GM19397 (cell line): ENCODE measurements around the gene LURAP1L.
"Not testable (repeated sequence)": the region's sequence is repeated elsewhere in the genome, so short reads cannot be mapped to it uniquely, and the experiment has no call there.

Experiments used
- ATAC-seq: cut with Tn5 transposase; IDR thresholded peaks from one replicate; pipeline ENCODE4 v1.9.1; 2021; ENCODE audit warnings: mild to moderate bottlenecking, moderate library complexity; ENCODE audit not compliant: unreplicated experiment

Gene LURAP1L

DNA sequence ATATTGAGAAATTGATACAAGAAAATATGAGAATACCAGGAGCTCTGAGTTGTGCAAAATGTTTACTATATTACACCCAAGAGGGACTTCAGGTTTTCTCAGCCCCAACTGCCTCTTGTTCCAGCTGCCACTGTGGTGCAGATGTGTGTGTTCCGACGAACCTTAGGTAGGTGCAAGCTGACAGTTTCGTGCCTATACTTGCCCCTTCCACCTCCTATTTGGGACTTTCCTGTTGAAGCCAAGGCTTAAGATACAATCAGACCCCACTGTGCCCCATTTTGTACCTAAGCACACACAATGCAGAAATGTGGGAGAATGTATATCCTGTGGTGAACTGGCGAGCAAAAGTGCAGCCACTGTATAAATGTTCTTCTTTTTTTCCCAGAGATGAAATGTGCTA lies 80.2 kb downstream of the LURAP1L start:
- no peak for ATAC-seq

DNA sequence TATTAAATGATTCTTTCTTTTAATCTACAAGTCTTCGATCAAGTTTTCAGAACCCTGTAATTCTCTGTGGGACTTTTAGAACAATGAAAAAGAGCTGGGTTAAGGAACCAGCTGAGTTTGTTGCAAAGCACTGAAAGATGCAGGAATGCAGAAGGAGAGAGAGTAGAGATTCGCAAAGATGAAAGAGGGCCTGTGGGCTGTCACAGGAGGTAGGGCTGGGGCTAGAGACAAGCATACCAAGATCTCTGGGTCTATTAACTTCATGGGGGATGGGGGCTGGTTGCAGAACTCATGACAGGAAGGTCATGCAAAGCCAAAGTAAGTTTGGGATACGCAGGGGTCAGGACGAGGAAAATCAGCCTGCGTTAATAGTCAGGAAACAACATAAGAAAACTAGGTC lies 81.8 kb downstream of the LURAP1L start:
- no peak for ATAC-seq

DNA sequence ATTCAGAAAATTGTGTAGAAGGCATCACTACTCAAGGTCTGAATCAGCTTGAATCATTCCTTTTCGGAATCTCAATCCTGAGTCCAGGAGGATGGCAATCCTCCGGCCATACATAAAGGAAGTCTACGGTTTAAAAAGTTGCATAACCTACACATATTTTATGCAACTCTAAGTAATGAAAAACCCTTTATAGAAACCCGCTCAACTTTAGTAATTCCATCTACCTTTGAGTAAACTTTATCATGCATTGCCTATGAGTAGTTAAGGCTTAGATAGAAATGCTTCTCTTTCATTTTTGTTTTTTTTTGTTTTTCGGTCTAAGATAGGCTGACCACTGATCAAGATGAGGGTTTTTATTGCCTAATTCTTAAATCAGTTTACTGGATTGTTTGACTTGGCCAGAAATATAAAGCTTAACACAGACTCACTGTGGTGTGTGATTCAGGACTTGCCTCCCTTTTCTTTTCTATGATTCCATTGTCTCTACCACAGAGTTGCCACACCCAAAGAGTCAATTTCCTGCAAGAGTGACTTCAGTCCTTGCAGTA lies 85.0 kb downstream of the LURAP1L start:
- no peak for ATAC-seq

DNA sequence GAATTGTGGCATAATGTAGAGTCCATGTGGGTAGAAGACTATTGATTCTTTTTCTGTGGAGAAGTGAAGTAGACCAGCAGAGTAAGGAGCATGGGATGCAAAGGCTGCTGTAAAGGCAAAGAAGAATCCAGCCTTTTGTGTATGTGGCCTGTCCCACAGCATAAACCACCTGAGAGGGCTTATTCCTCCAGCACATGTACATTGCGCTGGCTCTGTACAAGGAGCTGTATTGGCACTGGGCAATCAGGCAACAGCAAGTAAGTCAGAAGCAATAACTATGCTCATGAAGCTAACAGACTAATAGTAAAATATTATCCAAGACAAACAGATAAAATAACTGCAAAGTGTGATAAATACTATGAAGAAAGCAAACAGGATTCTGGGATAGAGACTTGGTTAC lies 86.2 kb downstream of the LURAP1L start:
- ATAC-seq = no peak

DNA sequence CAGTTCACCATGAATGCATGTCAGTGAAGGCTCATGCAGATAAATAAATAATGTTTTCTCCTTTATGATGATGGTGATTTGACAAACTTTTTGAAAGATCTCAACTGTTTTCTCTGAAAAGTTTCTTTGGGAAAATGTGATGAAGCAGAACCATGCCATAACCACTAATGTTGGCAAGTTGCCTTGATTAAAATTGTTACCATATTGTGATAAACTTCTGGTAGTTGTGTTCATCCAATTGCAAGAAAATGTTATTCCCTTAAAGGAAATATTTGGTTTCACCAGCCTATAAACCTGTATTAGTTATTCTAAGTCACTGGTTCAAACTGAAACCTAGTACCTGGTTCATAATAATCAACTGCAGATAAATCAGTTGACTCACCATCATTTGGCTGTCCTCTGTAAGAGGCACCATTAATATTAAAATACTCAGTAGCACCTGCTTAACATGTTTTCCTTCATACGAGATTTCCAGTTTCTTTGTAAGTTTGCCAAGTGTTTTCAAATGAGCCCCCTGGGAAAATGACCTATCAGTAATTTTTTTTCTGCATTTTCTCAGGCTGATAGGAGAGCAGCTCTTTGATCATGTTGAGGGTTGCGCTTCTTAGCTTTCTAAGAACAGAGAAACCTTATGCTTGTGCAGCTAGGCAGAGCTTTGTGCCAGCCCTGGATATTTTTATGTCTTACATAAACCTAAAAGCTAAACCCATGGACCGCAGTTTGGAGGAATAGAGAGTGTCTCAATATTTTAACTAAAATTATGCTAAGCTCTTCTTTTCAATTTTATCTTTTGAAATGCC lies 88.0 kb downstream of the LURAP1L start:
- ATAC-seq = no peak

DNA sequence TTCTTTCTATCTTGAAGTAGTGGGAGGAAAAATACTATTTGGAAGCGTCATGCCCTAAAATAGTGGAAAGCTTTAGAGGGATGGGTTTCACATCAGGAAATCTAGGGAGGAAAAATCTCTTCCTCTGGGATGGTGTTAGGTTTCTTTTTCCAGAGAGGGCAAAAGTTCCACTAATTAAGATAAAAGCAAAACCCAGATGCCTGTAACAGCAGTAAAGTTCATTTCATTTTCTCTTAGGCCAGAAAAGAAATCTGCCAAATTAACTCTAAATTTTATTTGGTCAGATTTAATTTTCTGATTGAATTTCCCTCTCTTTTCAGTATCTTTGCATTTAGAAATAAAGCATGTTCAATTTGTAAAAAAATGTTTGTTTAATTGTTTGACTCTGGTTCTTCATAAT lies 88.8 kb downstream of the LURAP1L start:
- ATAC-seq = no peak

DNA sequence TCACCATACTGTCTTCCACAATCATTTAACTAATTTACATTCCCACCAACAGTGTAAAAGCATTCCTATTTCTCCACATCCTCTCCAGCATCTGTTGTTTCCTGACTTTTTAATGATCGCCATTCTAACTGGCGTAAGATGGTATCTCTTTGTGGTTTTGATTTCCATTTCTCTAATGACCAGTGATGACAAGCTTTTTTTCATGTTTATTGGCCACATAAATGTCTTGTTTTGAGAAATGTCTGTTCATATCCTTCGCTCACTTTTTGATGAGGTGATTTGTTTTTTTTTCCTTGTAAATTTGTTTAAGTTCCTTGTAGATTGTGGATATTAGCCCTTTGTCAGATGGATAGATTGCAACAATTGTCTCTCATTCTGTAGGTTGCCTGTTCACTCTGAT lies 90.6 kb downstream of the LURAP1L start:
- ATAC-seq = not testable (repeated sequence)
